ENCODE results near the gene RNF187.
"Not testable (repeated sequence)": the region's sequence is repeated elsewhere in the genome, so short reads cannot be mapped to it uniquely, and the experiment has no call there.

The RNF187 gene

DNA sequence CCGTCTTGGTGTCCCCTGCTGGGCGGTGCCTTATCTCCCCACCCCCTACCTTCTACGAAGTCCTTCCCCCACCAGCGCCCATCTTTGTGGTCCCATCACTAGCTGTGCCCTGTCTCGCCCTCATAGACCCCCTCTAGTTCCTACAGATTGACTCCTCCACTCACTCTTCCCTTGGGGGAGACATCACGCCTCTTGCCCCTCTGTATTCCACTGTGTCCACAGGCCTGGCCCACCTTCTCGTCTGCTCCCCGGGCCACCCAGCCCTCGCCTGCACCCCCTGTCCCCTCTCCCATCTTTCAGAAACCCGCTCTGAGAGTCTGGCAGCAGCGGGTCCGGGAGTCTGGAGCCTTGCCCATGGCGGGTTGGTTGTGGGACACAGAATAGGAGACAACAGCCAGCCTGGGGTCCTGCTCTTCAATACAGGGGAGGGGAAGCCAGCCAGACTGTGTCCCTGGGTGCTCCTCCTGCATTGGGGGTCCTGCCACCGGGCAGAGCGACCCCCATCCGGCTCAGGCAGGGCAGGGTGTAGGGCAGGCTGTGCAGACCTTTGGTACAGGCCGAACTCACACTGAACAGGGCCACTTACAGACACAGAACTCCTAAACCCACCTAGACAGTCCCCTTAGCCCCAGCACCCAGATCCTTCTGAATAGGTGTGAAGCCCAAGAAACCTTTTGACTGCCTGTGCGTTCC, 1.1 kb downstream of the RNF187 start:
- DNase-seq (ENCODE audit: low read depth) = no peak

DNA sequence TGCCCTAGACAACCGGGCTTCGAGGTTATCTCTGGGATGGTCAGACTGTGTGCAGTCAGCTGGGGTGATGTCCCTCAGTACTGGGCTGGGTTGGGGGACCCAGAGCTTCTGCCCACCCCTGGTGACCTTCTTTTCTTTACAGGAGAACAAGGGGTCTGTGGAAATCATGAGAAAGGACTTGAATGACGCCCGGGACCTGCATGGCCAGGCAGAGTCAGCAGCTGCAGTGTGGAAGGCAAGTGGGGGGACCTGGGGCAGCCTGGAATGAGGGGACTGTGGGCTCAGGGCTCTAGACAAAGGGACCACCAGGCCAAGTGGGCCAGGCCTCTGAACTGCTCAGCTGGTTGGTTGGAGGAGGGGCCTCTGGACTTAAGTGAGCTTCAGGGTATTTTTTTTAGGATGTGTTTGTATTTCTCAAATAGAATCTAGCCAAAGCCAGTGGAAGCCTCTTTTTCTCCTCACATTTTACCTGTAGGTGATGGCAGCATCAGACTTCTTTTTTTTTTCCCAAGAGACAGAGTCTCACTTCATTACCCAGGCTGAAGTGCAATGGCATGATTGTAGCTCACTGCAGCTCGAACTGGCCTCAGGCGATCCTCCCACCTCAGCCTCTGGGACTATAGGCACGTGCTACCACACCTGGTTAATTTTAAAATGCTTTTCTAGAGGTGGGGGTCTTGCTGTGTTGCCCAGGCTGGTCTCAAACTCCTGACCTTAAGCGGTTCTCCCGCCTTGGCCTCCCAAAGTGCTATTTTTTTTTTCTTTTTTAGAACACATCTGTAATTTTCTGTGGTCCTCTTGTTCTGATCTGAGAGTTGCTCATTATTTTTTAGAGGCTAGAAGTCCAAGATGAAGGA, 1.9 kb downstream of the RNF187 start:
- DNase-seq (ENCODE audit: low read depth) = no peak

DNA sequence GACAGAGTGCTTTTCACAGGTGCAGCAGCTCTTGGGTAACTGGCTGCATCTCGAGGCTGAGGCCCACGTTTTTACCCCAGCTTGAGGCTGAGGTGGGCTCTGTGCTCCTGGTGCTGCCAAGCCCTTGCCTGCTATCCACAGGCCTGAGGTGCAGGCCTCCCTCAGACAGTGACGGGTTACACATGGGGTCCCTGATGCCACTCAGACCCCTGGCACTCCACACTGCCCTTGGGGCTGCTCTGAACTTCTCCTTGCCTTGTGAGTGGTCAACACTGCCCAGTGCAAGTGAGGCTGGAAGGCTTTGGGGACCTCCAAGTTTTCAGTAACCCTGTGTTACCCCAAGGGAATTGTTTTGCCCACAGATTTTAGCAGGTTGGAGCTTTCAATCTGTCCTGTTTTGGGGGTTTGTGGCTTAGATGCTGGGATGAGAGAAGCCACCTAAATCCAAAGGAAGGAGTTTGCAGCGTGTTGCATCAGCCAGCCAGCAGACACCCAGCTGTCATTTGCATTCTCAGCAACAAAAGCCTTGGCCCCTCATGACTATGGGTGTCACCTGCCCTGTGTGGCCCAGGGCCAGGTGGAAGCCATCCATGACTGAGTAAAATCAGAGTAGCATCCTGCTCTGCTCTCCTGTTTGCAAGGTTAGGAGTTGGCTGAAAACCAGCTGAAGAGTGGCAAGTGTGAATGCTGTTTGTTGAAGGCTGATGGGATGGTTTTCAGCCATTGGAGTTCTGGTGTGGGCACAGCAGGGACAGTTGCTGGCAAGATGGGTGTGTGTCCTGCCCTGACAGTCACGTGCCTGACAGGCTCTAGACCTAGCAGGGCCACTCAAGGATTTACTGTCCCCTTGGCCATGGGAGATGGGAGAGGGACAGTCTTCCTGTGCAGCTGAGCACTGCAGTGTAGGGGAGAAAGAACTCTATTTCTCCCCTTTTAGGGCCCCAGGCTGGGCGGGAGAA, 3.2 kb downstream of the RNF187 start:
- DNase-seq (ENCODE audit: low read depth) = peak; percentile 53

DNA sequence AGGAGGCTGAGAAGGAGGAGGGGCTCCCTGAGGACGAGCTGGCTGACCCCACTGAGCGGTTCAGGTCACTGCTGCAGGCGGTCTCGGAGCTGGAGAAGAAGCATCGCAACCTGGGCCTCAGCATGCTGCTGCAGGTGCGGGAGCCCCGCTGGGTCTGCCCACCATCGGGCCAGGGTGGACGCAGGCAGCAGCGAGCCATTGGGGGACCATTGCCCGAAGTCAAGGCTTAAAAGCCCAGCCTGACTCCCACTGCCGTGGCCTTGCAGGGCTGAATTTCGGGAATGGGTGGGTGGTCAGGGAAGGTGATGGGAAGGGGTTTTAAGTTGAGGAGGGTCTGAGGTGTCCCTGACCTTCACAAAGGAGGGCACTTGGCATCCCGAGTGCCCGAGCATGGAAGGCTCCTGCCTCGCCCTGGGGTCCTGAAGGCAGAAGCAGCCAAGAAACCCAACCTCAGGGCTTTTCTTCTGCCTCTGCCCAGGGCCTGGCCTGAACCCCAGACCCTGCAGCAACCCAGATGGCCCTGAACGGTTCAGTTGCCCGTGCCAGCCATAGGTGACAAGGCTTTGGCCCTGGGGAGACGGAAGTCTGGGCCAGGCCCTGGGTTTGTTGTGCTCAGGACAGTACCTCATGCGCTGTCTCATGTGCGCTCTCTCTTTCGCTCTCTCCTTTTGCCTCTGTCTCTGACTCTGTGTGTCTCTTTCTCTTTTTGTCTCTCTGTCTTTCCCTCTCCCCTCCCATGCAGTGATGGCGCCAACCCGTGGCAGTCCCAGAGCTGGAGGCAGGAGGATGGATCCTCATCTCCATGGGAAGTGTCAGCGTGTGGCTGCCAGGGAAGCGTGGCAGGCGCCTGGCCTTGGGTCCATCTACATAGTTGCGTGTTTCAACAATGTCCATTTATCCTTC, 6.2 kb downstream of the RNF187 start:
- DNase-seq (ENCODE audit: low read depth) = no peak

DNA sequence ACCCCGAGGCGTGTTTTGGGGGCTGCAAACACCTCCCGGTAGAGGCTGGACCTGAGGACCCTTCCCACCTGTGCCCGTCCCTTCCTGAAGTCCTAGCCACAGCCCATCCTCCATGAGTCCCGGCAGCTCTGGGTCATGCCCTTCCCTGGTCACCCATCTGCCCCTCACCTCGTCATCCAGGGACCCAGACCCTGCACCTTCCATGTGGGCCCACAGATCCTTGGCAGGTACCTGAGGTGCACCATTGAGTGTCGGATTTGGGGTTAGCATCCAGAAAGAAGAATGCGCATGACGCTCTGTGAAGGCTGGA, 6.8 kb downstream of the RNF187 start:
- no peak for DNase-seq (ENCODE audit: low read depth)

DNA sequence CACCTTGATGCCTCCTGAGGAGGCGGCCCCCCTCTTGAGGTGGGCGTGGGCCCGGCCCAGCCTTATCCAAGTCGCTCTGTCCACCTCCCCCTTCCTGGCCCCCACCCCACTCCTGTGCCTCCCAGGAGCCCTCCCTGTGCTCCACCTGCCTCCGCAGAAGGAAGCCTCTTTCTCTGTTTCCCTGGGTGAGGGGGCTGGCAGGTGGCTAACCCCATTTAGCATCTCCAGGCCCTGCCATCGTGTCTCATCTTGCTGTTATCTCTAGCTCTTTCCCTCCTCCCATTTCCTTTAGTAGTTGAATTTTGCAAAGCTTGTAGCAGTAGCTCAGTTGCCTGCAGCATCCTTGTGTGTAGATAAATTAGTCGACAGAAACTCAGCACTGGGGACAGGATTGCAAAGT, 7.2 kb downstream of the RNF187 start:
- DNase-seq (ENCODE audit: low read depth) = no peak

DNA sequence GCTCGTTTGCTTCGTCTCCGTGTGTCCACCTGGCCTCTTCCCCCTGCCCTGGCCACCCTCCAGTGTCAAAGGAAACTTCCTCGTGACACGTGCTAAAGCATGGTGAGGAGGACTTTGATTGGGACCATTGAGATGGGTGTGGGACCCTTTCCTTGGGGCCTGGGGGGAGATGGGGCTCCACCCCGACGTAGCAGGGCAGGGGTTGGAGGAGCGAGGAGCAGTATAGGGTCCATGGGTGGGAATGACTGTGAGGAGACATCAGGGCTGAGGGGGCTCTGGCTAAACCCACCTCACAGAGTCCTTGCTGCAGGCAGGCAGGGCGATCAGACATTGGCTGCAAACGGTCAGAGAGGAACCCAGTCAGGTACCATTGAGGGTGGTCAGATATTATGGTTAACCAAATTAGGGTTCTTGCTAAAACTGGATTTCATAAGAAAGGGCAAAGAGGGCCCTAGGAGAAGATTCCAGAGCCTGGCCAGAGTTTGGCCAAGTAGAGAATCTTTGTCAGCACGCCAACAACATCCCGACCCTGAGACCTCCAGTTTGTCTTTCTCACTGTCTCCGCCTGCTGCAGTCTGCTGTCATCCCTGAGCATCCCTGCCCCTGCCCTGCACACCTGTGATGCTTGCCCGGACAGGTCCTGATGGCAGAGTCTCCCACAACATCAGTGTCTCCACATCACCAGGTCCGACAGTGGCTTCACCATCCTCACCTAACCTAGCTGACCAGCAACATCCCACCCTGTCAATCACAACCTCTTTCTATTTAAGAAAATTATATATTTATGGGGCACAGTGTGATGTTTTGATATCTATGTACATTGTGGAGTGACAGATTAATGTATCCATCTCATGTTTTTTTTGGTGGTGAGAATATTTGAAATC, 8.0 kb downstream of the RNF187 start:
- DNase-seq (ENCODE audit: low read depth) = no peak

DNA sequence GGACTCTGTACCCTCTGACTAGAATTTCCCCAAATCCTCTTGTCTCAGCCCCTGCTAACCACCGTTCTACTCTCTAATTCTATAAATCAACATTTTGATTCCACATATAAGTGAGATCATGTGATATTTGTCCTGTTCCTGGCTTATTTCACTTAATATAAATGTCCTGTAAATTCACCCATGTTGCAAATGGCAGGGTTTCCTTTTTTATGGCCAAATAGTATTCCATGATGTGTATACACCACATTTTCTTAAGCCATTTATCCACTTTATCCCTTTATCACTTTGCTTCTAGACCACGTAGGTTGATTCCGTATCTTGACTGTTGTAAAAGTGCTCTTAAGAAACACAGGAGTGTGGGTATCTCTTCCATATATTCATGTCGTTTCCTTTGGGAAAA, 8.9 kb downstream of the RNF187 start:
- DNase-seq (ENCODE audit: low read depth) = no peak

DNA sequence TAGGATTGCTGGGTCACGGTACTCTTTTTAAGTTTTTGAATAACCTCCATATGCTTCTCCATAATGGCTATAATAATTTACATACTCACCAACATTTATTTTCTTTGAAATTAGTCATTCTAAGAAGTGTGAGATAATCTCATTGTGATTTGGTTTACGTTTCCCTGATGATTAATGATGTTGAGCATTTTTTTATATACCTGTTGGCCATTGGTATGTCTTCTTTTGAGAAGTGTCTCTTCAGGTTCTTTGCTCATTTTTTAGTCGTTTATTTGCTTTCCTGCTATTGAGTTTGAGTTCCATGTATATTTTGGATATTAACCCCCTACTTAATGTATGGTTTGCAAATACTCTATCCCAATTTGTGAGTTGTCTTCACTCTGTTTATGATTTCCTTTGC, 9.3 kb downstream of the RNF187 start:
- DNase-seq (ENCODE audit: low read depth) = no peak

DNA sequence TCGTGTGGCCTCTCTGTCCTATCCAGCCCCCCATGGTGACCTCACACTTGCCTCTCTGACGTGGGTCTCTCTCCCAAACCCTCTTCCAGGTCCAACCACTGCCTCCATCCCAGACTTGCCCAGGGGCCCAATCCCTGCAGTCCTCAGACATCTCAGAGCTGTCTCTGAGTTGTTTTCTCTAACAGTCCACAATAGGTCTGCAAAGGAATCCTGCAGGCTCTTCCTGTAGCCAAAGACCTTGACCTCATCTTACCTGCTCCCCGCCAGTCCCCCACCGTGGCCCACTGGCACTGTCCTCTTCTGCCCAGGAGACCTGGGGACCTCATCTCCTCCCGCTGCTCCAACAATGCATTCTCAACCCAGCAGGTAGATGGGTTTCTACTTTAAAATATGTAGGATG, 10.0 kb downstream of the RNF187 start:
- no peak for DNase-seq (ENCODE audit: low read depth)

DNA sequence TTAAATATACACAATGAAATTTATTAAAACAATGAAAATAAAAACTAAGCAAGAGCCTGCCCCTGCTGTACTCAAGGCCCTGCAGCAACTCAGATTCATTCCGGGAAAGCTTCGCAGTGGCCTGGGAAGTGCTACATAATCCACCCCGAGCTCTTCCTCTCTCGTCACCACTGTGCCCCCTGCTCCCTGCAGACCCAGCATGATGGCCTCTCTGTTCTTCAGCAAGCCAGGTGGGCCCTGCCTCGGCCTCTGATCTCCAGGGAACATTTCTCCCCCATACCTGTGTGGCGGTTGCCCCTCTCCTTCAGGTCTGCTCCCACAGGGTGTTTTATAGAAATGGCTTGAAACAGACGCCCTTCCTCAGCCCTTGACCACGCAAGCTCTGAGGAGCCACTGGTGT, 10.6 kb downstream of the RNF187 start:
- no peak for DNase-seq (ENCODE audit: low read depth)

DNA sequence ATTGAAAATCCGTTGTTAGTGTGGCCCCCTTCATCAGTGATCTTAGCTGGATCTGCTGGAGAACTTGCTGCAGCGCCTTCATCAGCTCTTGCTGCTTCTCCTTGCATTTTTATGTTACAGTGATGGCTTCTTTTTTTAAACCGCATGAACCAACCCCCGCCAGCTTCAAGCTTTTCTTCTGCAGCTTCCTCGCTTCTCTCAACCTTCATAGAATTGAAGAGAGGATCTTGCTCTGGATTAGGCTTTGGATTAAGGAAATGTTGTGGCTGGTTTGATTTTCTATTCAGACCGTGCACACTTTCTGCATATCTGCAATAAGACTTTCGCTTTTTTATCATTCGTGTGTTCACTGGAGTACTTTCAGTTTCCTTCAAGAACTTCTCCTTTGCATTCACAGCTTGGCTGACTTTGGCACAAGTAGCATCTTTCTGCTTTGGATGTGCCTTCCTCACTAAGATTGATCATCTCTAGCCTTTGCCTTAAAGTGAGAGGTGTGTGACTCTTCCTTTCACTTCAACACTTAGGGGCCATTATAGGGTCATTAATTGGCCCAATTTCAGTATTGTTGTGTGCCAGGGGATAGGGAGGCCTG, 13.1 kb downstream of the RNF187 start:
- no peak for DNase-seq (ENCODE audit: low read depth)

DNA sequence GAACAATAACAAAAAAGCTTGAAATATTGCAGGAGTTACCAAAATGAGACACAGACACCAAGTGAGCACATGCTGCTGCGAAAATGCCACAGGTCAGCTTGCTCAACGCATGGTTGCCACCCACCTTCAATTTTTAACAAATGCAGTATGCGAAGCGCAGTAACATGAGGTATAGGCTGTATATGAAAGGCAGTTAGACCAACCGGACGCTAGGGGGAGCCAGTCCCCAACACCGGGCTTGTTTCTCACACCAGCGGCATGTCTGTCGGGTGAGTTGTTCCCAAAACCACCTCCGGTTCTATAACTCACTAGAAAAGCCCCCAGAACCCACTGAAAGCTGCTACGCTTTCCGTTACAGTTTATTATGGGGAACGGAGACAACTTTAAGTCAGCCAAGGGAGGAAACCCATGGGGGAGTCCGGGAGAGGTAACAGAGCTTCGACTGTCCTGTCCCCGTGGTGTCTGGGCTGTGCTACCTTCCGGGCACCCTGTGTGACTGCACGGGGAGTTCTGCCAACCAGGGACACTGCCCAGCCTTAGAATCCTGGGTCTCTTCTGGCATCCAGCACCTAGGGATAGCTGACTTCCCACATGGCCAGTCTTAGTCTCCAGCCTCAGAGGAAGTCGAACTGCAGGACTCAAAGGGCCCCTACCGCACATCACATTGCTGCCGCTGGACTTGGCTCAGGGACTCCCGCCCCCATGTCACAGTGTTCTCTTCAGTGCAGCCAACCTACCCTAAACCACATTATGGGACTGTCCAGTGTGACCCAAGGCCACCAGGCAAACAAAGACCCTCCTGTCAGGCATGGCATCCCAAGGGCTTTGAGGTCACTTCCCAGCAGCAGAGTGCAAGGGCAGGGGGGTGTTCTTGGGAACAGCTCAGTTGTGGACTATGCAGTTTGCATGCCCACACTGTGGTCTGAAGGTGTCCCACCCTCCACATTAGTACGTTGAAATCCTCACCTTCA, 14.0 kb downstream of the RNF187 start:
- peak; percentile 80 for DNase-seq (ENCODE audit: low read depth)

DNA sequence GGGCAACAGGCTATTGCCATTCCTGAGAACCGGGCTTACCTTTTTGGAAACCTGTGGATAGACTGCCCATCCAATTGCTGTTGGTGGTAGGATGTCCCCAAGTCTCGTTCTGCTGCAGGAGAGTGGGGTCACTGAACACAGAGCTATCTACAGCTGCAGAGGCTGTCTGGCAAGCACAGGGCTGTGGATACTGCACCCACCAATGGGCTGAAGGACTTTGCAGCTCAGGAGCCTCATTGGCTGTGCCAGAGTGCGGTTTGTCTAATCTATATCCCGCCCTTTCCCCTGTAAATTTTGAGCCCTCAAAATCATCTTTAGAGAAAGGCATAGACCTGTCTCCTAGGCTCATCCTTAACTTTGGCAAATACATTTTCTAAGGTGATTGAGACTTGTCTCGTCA, 15.3 kb downstream of the RNF187 start:
- DNase-seq (ENCODE audit: low read depth) = no peak

DNA sequence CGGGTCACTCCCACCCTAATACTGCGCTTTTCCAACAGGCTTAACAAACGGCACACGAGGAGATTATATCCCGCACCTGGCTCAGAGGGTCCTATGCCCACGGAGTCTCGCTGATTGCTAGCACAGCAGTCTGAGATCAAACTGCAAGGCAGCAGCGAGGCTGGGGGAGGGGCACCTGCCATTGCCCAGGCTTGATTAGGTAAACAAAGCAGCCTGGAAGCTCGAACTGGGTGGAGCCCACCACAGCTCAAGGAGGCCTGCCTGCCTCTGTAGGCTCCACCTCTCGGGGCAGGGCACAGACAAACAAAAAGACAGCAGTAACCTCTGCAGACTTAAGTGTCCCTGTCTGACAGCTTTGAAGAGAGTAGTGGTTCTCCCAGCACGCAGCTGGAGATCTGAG, 18.8 kb downstream of the RNF187 start:
- not testable (repeated sequence) for DNase-seq (ENCODE audit: low read depth)

DNA sequence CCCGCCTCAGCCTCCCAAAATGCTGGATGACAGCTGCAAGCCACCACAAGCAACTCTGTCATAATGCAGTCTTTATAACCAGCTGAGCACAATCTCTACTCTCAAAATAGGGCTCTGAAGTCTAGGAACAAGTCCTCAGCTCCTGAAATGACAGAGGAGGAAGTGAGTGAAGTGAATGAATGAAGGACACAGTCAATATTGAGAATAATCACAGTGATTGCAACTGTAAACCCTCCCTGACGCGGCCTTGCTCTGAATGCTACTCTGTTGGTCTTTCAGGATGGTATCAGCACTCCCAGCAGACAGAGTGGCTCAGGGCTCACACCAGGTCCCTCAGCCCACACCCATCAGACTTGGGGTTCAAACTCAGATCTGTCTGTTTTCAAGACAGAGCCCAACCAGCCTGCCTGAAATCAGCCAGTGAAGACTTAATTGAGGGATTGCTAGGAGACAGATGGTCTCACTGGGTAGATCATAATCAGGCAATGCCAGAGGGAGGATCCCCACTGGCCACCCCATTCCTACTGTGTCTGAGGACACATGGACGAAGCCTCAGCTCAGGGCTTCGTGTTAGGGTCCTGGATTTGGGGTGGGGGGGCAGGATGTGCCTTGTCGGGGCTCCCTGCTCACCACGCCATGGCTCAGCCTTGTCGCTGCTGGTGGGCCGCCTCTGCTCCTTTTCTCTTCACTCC, 20.9 kb downstream of the RNF187 start:
- DNase-seq (ENCODE audit: low read depth) = no peak

DNA sequence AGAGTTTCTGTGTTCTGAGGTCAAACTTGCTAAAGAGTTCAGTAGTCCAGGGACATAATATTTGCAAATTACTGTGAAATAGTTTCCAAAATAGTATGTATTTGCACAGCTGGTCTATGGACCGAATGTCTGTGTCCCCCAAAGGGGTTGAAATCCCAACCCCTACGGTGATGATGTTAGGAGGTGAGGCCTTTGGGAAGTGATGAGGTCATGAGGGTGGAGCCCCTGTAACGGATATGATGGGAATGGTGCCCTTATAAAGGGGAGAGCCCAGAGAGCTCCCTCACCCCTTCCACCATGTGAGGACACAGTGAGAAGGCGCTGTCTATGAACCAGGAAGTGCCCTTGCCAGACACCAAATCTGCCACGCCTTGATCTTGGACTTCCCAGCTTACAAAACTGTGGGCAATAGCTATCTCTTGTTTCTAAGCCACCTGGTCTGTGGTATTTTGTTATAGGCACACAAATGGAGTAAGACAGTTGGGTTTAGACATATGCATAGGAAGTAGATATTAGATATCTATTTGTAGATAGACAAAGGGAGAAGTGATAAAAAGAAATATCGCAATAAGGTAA, 21.7 kb downstream of the RNF187 start:
- DNase-seq (ENCODE audit: low read depth) = no peak

Data from fibroblast of the conjunctiva (primary cell).